Spleen (tissue), 11 donors: ENCODE data around the gene CHRM4. TPM values are rescaled to one million over a fixed set of nuclear protein-coding genes. Genes with fewer than 3 reads are reported as not detected.

Experiments
- DNase-seq: peaks from one replicate; pipeline ENCODE4 v3.0.0-alpha.2; 2020
- H3K27ac ChIP-seq, 8 donors: fragments of 200-600 bp; sonication (generic) in 7 of 8; 1 replicate in 4 of 8; 2 replicates in 4 of 8; pipeline versions ENCODE4 v1.5.0 to v1.8.0; 2016 to 2021; ENCODE audit warnings: inconsistent platforms in 4 of 8, mild to moderate bottlenecking in 4 of 8, moderate library complexity in 1 of 8
- H3K27me3 ChIP-seq, 7 donors: fragments of 200-600 bp; sonication (generic) in 6 of 7; replicated peaks in 1 of 7; 1 replicate in 4 of 7; 2 replicates in 3 of 7; pipeline versions ENCODE4 v1.5.0 to v1.8.0; 2016 to 2021; ENCODE audit warnings: inconsistent platforms in 3 of 7, mild to moderate bottlenecking in 1 of 7
- H3K36me3 ChIP-seq, 6 donors: fragments of 200-600 bp; sonication (generic) in 5 of 6; 1 replicate in 4 of 6; 2 replicates in 2 of 6; pipeline versions ENCODE4 v1.5.0 to v1.8.0; 2016 to 2021; ENCODE audit warnings: inconsistent platforms in 2 of 6
- H3K4me1 ChIP-seq, 6 donors: fragments of 200-600 bp; sonication (generic) in 5 of 6; 1 replicate in 3 of 6; 2 replicates in 3 of 6; pipeline versions ENCODE4 v1.5.0 to v1.8.0; 2016 to 2021; ENCODE audit warnings: inconsistent platforms in 3 of 6
- H3K4me3 ChIP-seq, 8 donors: fragments of 200-600 bp; sonication (generic) in 7 of 8; 1 replicate in 4 of 8; 2 replicates in 4 of 8; pipeline versions ENCODE4 v1.5.0 to v1.8.0; 2016 to 2021; ENCODE audit warnings: inconsistent platforms in 4 of 8, mild to moderate bottlenecking in 4 of 8, moderate library complexity in 2 of 8
- H3K9me3 ChIP-seq, 8 donors: fragments of 200-600 bp; sonication (generic) in 7 of 8; 1 replicate in 4 of 8; 2 replicates in 4 of 8; pipeline versions ENCODE4 v1.5.0 to v1.8.0; 2016 to 2021; ENCODE audit warnings: inconsistent platforms in 4 of 8
- CTCF ChIP-seq, 11 experiments: fragments of 200-600 bp in 7 of 11; fragments of 450-650 bp in 4 of 11; sonication (generic) in 4 of 11; IDR thresholded peaks in 8 of 11; conservative IDR thresholded peaks in 3 of 11; 1 replicate in 7 of 11; 2 replicates in 4 of 11; pipeline versions ENCODE4 v1.4.0 to v1.8.0; 2016 to 2021; ENCODE audit warnings: antibody characterized with exemption in 11 of 11, inconsistent platforms in 4 of 11, mild to moderate bottlenecking in 1 of 11
- POLR2A ChIP-seq, 3 donors: fragments of 450-650 bp; IDR thresholded peaks; one replicate each; pipeline ENCODE4 v1.5.1; 2017; ENCODE audit warnings: antibody characterized with exemption in 3 of 3, mild to moderate bottlenecking in 1 of 3
- POLR2AphosphoS5 ChIP-seq, 3 donors: sonication (generic); formaldehyde crosslinking; IDR thresholded peaks; one replicate each; pipeline ENCODE4 v1.5.1; 2017; ENCODE audit warnings: antibody characterized with exemption in 3 of 3
- WGBS, 5 donors: extraction: QIAGEN DNeasy Blood & Tissue Kit in 3 of 5; methylation state at CpG; one replicate each; pipeline versions ENCODE4 v1.1.5 to v1.1.7; 2013 to 2018; 5-methylcytosine and 5-hydroxymethylcytosine counted together
- intact Hi-C: fragments of 100-400 bp; cut with DNase I; formaldehyde crosslinking; loops from one replicate; pipeline ENCODE4 v1.15.0; 2023; ENCODE audit warnings: low total_unique reads
- polyA plus RNA-seq, 3 donors: library from polyadenylated mRNA; stranded (reverse); fragments of 200-250 nt; gene quantifications; one replicate each; pipeline ENCODE4 v1.2.1, GENCODE V29; 2013
- total RNA-seq, 7 donors: library from RNA; depleted of rRNA in 3 of 7; stranded (reverse); fragments of >200 nt in 3 of 7; fragmentation: NEBNext Ultra II Directional in 4 of 7; extraction: Animal tissue kit (Norgen Biotek cat#: 25700) in 4 of 7; gene quantifications; one replicate each; pipeline versions ENCODE4 v1.1.0 to v1.2.1, GENCODE V29; 2016 to 2021
- donor health status: healthy with polysubstance abuse.
- donor health status: DM: no; HTN: no; CAD: no; lungs with moderate emphysema.
- donor health status: DM: no; HTN: no; CAD: no.
- donor health status: Bipolar disorder and iron deficiency.
- donor health status: healthy.
- donor health status: DM: no; HTN: no; CAD: no.
- donor health status: DM: yes; HTN: yes; CAD: no.

The CHRM4 gene
- total and polyA plus RNA-seq, 10 donors: 0.06 to 34.1 (median 3.3) TPM

GRCh38 chr11:46393231-46393616 is 1.6 kb upstream of the CHRM4 start:
- TF ChIP-seq CTCF (IDR thresholded peaks at IDR 0.05 in 8 of 11, conservative IDR thresholded peaks at IDR 0.05 in 3 of 11) (no peak), POLR2AphosphoS5 (IDR thresholded peaks at IDR 0.05) (peak in 1 of 3 donors; percentile 5), POLR2A (IDR thresholded peaks at IDR 0.05) (no peak)
- H3K9me3 ChIP-seq: no peaks in the 10 kb centered on the region
- 52 to 71% (median 58%) methylated on average over 4 of the region's 4 CpGs for WGBS, 5 donors
- H3K4me3 ChIP-seq: peak overlapping the region in 4 of 8 donors; percentile 39 to 67 (median 46)
- H3K4me1 ChIP-seq: peaks cover 25 to 57% (median 46%) of the 10 kb centered on the region in 6 donors
- peaks cover 0 to 30% (median 19%) of the 10 kb centered on the region in 6 donors for H3K36me3 ChIP-seq
- peaks cover 11 to 56% (median 44%) of the 10 kb centered on the region in 7 donors for H3K27me3 ChIP-seq
- H3K27ac ChIP-seq: peak overlapping the region in 3 of 8 donors; percentile 61 to 74 (median 73)
- no peak for DNase-seq
- intact Hi-C loops: no loop called here

- H3K9me3 ChIP-seq: no peaks in the 10 kb centered on the region
- peak; percentile 95 for DNase-seq
- peak overlapping the region in 6 of 8 donors; percentile 43 to 74 (median 61) for H3K27ac ChIP-seq
- peaks cover 11 to 62% (median 50%) of the 10 kb centered on the region in 7 donors for H3K27me3 ChIP-seq
- TF ChIP-seq CTCF (IDR thresholded peaks at IDR 0.05 in 8 of 11, conservative IDR thresholded peaks at IDR 0.05 in 3 of 11) (no peak), POLR2AphosphoS5 (IDR thresholded peaks at IDR 0.05) (peak; percentile 31 to 84 (median 50))
- WGBS, 5 donors: 2 to 7% (median 4%) methylated on average over 36 to 71 of the region's 71 CpGs
- intact Hi-C loops: no loop called here
- H3K36me3 ChIP-seq: peaks cover 0 to 24% (median 13%) of the 10 kb centered on the region in 6 donors
- H3K4me3 ChIP-seq: peak overlapping the region; percentile 8 to 67 (median 46)
- peaks cover 25 to 63% (median 49%) of the 10 kb centered on the region in 6 donors for H3K4me1 ChIP-seq
Observed at GRCh38 chr11:46392421-46393230, 1.1 kb upstream of the CHRM4 start.

- H3K9me3 ChIP-seq: no peaks in the 10 kb centered on the region
- H3K36me3 ChIP-seq: peaks cover 0 to 9% (median 2%) of the 10 kb centered on the region in 6 donors
- TF ChIP-seq CTCF (IDR thresholded peaks at IDR 0.05 in 8 of 11, conservative IDR thresholded peaks at IDR 0.05 in 3 of 11): no peak
- no peak for TF ChIP-seq POLR2AphosphoS5 (IDR thresholded peaks at IDR 0.05)
- TF ChIP-seq POLR2A (IDR thresholded peaks at IDR 0.05): no peak
- peak overlapping the region in 5 of 8 donors; percentile 49 to 74 (median 60) for H3K27ac ChIP-seq
- DNase-seq: no peak
- peaks cover 25 to 67% (median 51%) of the 10 kb centered on the region in 6 donors for H3K4me1 ChIP-seq
- H3K4me3 ChIP-seq: peak overlapping the region in 7 of 8 donors; percentile 17 to 67 (median 45)
- H3K27me3 ChIP-seq: peaks cover 11 to 76% (median 60%) of the 10 kb centered on the region in 7 donors
- WGBS, 5 donors: 0 to 4% (median 2%) methylated on average over 10 to 31 of the region's 31 CpGs
- intact Hi-C loops: no loop called here
Observed at GRCh38 chr11:46391186-46391577, 394 bp downstream of the CHRM4 start.
